NB4 (cell line): ENCODE data around the gene RPUSD3.
"Not testable (repeated sequence)": the region's sequence is repeated elsewhere in the genome, so short reads cannot be mapped to it uniquely, and the experiment has no call there.

ENCODE experiments used
- DNase-seq: peaks from one replicate; pipeline ENCODE4 v3.0.0; 2010; ENCODE audit warnings: low read depth
- H3K4me3 ChIP-seq: one replicate; pipeline ENCODE4 v1.5.1; 2011; ENCODE audit warnings: mild to moderate bottlenecking, low read depth, low read length, moderate library complexity
- MYC ChIP-seq: IDR thresholded peaks from 2 replicates; pipeline ENCODE4 v1.6.1; 2011; ENCODE audit warnings: low read depth, low read length
- POLR2A ChIP-seq: IDR thresholded peaks from 2 replicates; pipeline ENCODE4 v1.6.1; 2011; ENCODE audit warnings: mild to moderate bottlenecking; ENCODE audit not compliant: insufficient read length; ENCODE audit errors: extremely low read depth
- TF ChIP-seq, protein P1 (sequence below): IDR thresholded peaks from one replicate; pipeline ENCODE4 v1.5.1; 2012; ENCODE audit warnings: low read depth, low read length
- TF ChIP-seq, protein P2 (sequence below): IDR thresholded peaks from 2 replicates; pipeline ENCODE4 v1.6.1; 2011; ENCODE audit warnings: low read depth, low read length

RPUSD3 gene

DNA sequence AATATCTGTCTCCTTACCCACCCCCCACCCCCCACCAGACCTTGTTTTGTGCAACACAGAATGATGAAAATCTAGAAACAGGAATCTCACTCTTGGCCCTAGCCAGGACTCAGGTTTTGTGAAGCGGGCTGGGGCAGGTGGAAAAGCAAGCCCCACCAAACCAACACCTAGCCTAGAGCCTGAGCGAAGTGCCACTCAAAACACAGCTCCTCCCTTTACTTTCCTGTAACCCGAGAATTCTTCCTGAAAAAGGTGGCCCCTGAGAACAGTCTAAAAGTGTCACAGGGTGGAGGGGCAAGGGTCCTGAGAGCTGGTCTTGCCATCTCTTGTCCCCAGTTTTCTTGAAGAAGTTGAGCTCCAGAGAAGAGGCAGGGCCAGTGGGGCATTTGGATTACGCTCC, 17.4 kb upstream of the RPUSD3 start:
- no peak overlapping the region for H3K4me3 ChIP-seq
- no peak for DNase-seq
- TF ChIP-seq POLR2A = no peak
- no peak for TF ChIP-seq MYC
- TF ChIP-seq, protein P1, sequence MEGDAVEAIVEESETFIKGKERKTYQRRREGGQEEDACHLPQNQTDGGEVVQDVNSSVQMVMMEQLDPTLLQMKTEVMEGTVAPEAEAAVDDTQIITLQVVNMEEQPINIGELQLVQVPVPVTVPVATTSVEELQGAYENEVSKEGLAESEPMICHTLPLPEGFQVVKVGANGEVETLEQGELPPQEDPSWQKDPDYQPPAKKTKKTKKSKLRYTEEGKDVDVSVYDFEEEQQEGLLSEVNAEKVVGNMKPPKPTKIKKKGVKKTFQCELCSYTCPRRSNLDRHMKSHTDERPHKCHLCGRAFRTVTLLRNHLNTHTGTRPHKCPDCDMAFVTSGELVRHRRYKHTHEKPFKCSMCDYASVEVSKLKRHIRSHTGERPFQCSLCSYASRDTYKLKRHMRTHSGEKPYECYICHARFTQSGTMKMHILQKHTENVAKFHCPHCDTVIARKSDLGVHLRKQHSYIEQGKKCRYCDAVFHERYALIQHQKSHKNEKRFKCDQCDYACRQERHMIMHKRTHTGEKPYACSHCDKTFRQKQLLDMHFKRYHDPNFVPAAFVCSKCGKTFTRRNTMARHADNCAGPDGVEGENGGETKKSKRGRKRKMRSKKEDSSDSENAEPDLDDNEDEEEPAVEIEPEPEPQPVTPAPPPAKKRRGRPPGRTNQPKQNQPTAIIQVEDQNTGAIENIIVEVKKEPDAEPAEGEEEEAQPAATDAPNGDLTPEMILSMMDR = no peak
- TF ChIP-seq, protein P2, sequence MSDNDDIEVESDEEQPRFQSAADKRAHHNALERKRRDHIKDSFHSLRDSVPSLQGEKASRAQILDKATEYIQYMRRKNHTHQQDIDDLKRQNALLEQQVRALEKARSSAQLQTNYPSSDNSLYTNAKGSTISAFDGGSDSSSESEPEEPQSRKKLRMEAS = no peak

DNA sequence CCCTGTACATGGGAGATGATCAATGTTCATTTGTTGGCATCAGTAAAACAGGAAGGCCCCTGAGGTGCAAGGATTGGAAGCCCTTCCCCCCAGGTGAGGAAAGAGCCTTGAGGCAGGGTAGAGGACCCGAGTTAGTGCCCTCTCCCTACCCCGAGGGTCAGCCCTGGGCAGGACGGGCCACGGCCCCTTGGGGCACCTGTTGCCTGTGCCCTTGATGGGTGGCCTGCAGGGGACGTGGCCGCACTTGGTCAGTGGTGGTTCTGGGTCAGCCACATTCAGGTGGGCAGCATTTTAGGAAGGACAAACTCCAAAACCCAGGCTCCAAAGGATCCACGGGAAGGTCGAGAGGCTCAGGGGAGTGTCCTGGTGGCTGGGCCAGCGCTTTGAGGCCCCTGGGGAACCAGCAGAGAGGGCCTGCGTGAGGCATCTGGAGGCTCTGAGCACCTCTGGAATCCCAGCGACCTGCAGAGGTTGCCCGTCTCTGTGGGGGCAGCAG, 15.8 kb upstream of the RPUSD3 start:
- DNase-seq = no peak
- TF ChIP-seq POLR2A (no peak), MYC (no peak)
- TF ChIP-seq, protein P2 = no peak
- H3K4me3 ChIP-seq = no peak overlapping the region

DNA sequence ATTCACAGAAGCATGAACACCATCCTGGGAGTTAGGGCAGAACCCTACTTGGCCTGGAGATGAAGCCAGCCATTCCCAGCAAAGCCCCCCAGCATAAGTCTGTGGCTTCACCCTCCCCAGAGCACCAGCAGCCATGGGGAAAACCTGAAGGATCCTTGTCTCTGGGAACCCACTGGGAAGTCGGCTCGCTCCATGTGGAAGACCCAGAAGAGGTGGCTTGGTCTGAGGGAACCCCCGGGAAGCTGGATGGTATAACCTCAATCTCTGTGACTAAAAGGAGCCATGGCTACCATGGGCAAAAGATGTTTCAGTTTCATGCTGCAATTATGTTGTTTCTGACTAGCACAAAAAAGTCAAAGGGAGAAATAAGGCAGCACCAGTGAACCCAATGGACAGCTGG, 11.8 kb upstream of the RPUSD3 start:
- TF ChIP-seq, protein P2 = no peak
- TF ChIP-seq, protein P1 = no peak
- TF ChIP-seq MYC = no peak
- TF ChIP-seq POLR2A = no peak
- no peak overlapping the region for H3K4me3 ChIP-seq
- no peak for DNase-seq

DNA sequence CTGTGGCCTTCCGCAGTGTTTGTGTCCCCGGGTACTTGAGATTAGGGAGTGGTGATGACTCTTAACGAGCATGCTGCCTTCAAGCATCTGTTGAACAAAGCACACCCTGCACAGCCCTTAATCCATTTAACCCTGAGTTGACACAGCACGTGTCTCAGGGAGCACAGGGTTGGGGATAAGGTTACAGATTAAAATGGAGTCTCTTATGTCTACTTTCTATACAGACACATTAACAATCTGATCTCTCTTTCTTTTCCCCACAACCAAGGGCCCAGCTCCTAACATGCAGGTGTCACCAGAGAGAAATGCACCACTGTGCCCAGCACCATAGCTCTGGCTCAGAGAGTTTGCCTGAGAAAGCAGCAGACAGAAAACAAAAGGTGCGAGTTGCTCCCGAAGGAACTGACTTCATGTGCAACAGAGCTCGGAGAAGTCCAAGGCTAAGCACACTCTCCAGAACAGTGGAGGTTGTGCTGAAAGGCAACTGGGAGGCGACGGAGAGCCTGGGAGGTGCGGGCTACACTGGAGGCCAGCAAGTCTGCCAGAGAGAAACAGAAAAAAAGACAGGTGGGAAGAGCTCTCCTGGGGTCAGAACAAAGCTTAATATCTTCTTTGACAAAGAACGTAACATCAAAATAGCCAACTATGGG, 10.6 kb upstream of the RPUSD3 start:
- H3K4me3 ChIP-seq, DNase-seq: not testable (repeated sequence)

DNA sequence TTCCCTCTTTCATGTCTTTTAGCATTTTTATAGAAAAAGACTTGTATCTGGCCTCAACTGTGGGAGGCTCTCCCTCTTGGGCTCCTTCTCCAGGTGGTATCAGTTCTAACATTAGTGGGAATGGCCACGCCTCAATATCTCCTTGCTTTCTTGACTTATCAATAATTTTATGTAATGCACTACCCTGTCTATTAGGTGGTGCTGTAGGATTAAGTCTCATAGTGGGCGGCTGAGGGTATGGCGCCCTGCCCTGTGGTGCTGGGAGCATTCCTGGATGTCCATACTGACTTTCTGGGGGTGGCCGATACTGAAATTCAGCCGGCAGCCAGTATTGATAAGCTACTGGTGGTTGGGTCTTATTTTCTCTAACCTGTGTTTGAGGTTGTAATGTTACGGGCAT, 8.7 kb upstream of the RPUSD3 start:
- no peak overlapping the region for H3K4me3 ChIP-seq
- no peak for DNase-seq
- TF ChIP-seq, protein P1 = no peak
- TF ChIP-seq, protein P2 = no peak
- TF ChIP-seq MYC (no peak), POLR2A (no peak)

DNA sequence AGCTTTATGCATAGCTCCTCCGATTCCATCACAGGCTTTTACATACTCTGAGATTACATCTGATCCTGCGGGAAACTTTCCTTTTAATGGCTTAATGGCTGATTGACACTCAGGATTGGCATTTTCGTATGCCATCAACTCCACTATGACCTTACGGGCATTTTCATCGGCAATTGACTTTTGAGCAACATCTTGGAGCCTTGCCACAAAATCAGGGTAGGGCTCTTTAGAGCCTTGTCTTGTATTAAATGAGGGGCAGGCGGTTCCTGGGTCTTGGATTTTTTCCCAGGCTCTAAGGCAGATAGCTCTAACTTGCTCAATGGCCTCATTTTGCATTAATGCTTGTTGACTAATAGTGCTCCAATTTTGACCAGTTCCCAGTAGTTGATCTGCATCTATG, 8.1 kb upstream of the RPUSD3 start:
- H3K4me3 ChIP-seq, DNase-seq: not testable (repeated sequence)

DNA sequence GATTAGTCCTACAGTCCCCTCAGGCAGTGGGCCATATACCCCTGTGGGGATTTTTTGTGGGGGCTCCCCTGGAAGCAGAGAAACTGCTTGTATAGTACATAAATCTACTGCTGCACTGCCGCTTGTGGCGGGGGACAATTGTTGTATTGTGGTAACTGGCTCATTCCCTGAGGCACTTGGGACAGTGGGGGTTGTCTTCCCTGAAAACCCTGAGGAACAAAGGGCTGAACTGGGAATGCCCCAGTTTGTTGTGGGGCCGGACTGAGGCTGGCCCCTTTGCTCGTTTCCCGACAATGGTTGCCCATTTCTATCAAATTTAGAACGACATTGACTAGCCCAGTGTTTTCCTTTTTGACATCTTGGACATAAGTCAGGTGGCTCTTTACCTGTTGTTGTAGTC, 7.6 kb upstream of the RPUSD3 start:
- DNase-seq, H3K4me3 ChIP-seq: not testable (repeated sequence)

DNA sequence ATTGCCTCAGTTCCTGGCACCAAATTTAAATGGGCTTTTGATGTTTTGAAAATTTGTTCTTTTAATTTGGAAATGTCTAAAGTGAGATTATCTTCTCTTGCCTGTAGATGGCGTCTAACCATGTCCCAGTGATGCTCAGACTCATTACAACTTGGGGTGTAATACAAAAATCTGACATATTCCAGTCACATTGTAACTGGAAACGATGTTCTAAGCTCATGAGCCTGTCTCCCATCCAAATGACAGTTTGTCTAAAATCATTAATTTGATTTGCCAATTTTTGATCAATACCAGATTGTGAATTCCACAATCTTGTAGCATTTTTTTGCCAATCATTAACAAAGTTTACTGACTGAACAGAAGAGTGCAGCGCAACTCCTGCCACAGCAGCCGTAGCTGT, 5.1 kb upstream of the RPUSD3 start:
- not testable (repeated sequence) for H3K4me3 ChIP-seq
- TF ChIP-seq, protein P1 = peak; percentile 35
- peak; percentile 53 for DNase-seq

DNA sequence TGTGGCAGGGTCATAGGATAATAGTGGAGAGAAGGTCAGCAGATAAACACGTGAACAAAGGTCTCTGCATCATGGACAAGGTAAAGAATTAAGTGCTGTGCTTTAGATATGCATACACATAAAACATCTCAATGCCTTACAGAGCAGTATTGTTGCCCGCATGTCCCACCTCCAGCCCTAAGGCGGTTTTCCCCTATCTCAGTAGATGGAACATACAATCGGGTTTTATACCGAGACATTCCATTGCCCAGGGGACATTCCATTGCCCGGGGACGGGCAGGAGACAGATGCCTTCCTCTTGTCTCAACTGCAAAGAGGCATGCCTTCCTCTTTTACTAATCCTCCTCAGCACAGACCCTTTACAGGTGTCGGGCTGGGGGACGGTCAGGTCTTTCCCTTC, 4.1 kb upstream of the RPUSD3 start:
- H3K4me3 ChIP-seq, DNase-seq: not testable (repeated sequence)
